SIG-M5 (cell line): ENCODE data around the gene CTCFL.
A peak's percentile ranks its signal among the peaks of the same experiment; 100 is the strongest.

ENCODE experiments used
- DNase-seq: peaks from one replicate; lab custom pipeline; 2025; lab: John Stamatoyannopoulos, UW

CTCFL gene

DNA sequence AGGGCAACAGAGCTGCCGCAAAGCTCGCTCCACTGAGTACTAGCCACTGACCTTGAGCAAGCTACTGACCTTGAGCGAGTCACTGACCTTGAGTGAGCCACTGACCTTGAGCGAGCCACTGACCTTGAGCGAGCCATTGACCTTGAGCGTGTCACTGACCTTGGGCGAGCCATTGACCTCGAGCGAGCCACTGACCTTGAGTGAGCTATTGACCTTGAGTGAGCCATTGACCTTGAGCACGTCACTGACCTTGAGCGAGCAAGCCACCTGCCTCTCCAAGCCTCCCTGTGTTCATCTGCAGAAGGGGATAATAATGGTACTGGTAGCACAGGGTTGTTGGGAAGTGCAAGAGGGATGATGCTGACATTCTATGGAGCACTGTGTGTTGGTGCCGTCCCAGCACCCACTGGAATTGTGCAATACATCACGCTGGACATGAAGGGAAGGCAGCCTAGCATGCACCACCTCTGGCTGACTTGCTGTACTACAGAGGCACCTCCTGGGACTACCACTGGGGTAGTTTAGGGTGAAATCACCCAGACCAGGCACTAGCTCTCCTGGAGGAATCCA is 60.2 kb downstream of the CTCFL start:
- DNase-seq = no peak

DNA sequence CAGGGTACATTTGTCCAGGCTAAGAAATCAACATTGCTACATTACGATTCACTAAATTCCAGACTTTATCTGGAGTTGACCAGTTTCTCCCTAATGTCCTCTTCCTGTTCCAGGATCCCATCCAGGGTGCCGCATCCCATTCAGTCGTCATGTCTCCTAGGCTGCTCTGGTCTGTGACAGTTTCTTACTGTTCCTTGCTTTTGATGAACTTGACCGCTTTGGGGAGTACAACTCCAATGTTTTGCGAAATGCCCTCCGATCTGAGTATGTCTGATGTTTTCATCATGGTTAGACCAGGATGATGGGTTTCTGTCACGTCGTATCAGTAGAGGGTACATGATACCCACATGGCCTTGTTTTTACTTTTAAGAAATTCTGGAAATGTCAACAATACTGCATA is 62.2 kb downstream of the CTCFL start:
- DNase-seq = no peak

DNA sequence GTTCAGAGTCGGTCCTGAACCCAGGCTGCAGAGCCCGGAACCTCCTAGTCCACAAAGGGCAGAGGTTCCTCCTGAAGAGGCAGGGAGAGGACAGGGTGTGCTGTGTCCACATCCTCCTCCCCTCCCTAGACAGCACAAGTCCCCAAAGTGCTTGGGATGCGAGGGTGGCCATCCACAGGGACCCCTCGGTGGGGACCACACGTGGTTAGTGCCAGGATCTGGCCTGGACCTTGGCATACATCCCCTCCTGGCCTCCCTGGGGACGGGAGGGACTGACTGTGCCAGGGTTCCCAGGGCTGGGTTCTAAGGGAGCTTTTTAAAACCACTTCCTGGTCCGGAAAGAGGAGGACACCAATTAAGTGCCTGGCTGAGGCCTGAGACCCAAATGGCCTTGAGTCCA is 63.2 kb downstream of the CTCFL start:
- DNase-seq = no peak

DNA sequence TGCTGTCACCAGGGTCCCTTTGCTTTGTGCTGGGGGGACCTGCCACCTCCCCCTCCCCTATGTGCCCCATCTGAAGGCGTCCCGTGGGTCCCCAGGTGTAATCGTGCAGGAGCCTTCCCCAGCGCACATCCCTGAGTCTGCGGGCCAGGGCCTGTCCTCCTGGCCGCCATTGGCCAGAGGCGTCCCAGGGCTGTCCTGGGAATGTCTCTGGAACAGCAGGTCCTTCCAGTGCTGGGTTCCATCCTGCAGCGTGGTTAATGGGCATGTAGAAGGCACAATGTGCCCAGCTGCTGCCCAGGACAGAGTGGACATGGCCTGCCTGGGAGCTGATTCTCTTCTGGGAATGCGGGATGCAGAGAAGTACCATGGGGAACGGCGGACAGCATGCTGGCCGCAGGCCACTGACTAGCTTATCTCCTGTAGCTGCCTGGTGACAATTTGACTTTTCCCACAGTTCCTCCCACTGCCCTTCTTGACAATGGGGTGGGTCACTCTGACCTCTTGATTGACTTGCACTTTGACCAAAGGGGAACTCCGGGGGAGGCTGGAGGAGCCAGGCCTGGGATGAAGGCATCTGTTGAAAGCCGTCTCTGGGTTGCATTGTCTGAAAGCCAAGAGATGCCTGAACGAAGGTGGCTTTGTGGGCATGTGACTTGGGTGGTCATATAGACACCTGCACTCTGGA is 64.0 kb downstream of the CTCFL start:
- DNase-seq = no peak

DNA sequence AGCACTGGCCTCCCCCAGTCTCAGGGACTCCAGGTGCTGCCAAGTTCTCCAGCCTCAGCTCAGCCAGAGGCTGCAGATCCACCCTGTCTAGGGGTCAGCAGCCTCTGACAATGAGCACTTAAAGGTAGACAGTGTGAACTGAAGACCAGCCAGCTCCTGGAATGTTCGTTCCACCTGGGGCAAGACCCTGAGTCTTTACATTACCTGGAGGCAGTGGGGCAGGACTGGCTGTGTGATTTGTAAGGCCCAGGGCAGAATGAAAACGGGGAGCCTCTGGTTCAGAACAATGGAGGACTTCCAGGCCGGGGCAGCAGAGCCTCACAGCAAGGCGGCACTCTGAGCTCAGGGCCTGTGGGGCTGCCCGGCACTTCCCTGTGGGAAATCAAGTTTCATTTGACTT is 65.0 kb downstream of the CTCFL start:
- DNase-seq = no peak

DNA sequence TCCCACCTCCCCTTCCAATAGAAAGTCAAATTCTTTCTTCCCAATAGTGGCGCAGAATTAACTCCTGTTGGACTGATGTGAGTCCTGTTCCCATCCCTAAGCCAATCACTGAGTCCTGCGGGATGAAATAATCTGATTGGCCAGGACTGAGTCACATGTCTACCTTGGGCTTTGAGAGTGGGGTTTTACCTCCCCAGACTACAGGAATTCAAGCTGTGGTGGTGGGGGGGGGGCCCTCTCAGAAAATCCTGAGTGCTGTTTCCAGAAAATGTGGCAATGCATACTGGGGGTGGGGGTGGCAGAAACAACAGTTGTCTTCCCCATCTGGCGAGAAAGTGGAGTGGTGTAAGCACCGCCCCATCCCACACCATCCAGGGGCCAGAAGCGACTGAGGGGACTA is 65.7 kb downstream of the CTCFL start:
- DNase-seq = no peak

DNA sequence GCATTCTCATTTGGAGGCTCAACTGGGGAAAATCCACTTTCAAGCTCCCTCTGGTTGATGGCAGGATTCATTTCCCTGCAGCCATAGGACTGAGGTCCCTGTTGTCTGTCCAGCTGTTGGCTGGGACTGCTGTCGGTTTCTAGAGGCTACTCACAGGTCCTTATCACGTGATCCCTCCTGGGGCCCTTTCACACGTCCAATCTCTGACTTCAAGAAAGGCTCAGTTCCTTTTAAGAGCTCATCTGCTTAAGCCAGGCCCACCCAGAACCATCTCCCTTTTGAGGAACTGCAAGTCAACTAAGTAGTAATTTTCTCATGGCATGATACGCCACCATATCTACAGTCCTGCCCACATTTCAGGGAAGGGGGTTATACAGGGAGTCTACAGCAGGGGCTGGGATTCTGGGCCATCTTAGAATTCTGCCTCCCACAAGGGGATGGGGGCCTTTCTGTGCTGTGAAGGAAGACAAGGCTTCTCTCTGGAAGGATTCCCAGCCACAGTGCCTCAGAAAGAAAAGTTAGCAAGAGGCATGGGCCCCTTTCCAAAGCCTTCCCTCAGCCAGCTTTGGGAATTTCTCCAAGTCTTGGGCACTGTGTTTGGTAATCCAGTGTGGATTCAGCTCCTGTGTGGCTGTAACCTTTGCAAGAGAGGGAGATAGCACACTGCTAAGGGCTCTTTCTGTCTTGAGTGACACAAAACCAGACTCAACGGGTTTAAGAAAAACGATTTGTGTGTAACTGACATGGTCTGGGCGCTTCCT is 66.4 kb downstream of the CTCFL start:
- DNase-seq = no peak

DNA sequence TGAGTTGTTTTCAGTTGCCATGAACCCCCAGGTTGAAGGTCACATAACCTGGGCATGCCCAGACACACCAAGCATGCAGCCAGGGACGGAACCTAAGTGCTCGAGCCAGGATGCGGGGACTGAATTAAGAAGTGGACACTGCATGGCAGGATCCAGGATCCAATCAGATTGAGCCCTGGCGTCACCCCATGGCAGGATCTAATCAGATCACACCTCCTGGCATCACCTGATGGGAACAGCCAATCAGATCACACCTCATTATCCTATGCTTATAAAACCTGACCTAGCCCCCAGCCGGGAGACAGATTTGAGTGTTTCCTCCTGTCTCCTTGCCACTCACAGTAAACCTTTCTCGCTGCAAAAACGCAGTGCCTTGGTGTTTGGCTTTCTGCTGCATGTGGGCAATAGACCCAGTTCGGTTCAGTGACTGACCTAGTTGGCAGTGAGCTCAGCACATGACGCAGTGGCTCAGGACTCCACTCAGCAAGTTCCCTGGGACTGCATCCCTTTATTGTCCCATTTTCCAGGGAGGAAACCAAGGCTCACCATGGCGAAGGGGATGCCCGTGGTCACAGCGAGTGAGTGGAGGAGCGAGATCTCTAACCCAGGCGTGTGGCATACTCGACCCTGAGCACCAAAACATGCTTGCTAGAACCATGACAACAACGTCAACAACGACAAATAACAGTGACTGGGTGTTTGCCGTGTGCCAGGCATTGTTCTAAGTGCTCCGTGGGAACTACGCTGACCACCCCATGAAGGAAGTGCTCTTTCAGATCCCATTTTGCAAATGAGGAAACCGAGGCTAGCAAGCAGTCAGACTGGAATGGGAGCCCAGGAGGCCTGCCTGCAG is 67.5 kb downstream of the CTCFL start:
- no peak for DNase-seq

DNA sequence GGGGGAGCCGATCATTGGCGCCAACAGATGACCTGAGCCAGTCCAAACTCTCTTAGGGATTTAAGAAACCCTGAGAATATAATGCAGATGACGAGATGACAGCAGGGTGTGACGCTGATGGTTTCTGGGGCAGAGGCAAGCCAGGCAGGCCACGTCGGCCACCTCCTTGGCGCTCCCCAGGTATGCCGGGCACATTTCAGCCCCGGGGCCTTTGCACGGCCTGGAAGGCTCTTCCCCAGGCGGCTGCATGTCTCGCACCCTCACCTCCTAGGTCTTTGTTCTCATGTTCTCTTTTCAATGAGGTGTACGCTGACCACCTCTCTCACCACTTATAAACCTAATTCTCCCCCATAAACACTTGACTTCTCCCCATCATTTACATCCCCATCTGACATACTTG is 68.8 kb downstream of the CTCFL start:
- DNase-seq = no peak

DNA sequence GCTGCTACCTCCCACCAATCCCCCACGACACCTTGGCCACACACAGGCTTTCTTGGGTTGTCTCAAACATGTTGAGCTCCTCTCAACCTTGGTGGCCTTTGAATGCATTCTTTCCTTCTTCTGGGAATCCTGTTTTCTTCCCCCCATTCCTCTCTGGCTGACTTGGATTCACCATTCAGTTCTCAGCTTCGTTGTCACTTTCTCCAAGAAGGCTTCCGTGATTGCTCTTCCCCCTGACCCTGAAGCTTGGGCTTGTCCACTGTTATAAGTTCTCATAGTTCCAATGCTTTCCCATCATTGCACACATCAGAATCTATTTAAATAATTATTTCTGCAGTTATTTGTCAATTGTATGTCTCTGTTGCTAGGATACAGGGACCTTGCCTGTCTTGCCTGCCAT is 69.6 kb downstream of the CTCFL start:
- no peak for DNase-seq

DNA sequence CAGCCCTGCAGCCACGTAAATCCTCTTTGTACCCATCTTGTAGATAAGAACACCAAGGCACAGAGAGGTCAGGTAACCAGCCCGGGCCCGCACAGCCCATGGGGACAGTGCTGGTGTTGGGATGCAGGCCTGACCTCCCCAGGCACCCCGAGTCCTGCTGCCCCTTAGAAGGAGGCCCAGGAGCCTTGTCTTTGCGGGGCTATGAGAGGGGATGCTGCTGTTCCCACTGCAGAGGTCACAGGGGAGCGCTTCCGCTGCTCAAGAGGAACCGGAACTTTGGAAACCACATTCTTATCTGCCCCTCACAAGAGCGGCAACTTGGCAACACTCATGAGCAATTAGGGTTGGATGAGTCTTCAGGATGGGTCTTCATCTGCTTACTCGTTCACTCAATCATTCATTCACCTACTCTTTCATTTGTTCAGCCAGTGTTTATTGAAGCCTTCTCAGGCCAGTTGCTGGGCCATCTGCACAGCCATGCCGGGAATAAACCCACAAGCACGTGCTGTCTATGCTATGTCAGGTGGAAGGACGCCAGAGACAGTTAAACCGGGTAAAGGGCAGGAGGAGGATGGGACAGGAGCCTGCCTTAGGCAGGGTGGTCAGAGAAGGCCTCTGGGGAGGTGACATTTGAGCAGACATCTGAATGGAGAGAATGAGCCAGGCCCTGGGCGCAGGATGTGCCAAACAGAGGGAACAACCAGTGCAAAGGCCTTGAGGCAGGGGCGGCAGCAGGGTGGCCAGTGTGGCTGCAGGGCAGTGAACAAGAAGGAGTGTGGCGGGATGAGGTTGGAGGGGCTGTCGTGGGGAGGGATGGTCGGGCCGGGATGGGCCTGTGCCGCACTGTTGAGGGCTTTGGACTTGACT is 72.9 kb downstream of the CTCFL start:
- peak; percentile 64 for DNase-seq

DNA sequence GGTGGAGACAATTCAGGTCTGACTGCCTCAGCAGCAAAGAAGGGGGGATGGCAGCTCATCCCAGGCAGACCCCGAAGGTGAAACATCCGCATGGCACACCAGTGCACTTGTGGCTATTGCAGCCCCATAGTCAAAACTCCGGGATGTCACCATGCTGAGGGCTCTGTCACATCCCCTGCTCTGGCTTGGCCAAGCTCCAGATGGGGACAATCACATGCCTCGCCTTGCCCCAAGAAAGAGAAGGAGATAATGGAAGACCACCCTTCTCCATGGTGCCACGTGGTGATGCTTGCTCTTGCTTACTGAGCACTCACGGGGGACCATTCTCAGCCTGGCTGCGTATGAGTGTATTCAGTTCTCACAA is 73.5 kb downstream of the CTCFL start:
- DNase-seq = no peak

DNA sequence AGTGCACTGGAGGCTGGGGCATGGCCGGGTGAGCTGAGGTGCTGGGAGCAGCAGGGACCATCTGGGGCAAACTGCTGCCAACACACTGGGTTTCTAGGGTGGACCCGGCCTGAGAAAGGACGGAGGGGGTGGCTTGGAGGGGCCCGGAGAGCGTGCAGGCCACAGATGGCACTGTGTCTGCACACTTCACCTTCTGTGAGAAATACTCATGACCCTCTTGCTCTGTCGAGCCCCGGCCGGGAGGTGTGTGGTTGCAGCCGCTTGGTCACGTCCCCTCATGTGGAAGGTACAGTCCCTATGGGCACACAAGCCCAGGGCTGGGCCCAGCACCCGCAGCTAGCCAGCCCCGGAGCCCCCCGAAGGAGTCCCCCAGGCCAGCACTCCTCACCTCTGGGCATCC is 74.0 kb downstream of the CTCFL start:
- no peak for DNase-seq

DNA sequence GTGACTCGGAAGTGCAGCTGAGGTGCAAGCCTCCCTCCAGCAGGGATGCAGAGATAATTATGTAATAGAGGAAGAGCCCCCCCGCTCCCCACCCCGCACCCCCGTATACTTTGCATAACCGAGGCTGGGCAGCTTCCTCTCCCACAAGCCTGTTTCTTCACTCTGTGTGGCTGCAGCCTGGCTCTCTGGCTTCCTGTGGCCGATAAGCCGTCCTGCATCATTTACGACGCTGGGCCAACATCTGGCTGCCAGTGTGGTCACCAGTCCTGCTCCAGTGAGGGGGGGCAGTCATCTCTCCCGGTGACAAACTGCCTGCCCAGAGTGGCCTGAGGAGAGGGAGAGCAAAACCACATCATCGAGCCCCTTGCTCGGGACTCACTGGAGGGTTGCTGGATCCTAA is 74.5 kb downstream of the CTCFL start:
- DNase-seq = peak; percentile 41

DNA sequence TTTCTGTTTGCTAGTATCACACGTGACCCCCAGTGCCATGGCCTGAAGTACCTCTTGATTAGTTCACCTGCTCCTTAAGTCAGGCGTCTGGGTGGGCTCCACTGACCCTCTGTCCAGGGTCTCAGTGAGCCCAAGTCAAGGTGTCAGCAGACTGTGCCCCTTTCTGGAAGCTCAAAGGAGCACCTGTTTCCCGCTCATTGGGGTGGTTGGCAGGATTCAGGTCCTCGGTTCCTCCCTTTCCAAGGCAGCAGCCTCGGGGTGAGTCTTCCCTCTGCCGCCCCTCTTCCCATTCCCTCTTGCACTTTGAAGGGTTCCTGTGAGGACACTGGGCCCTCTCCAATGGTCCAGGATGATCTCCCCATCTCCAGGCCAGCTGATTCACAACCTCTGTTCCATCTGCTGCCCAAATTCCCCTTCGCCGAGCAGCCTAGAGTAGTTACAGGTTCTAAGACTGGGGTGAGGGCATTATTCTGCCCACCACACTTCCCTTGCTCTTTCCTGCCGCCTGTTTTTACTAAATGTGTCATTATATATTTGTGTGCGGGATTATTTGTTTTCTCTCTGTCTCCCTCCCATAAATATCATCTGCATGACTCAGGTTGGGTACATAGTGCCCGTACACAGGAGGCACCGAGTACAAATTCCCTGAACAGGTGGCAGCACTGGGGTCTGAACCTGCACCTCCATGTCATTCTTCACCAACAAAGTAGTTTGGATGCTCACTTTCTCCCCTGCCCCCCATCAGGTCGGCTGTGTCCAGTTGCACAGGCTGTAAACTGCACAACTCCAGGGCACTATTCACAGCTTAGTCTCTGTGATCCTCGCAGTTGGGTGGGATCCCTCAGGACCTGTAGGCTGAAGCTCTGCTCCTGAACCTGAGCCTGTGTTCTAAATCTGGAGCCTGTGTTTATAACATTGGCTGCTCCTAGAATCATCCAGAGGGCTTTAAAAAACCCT is 75.3 kb downstream of the CTCFL start:
- DNase-seq = no peak

DNA sequence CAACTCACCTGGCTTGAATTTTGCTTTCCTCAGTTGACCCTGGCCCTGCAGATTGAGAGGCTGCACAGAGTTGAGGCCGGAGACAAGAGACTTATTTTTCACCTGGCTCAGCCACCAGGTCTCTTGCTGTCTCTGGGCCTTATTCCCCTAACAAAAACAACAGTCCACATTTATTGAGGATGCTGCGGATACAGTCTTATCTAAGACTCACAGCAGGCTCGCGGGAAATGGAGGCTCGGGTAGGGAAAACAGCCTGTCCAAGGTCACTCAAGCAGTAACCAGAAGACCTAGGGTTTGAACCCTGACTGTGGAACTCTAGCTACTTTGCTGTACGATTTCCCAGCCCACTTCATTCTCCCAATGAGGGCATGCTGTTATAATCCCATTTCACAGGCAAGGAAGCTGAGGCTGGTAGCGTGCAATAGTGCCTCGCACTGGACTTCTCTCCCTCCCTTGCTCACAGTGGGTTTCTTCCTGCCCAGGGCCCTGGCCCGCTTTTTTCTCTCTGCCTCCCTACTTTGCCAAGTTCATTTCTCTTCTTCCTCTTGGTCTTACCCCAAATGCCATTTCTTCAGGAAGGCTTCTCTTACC is 76.1 kb downstream of the CTCFL start:
- DNase-seq = no peak
